Panc1 (cell line): ENCODE data around the gene PDS5A. TPM values are rescaled to one million over a fixed set of nuclear protein-coding genes. Genes with fewer than 3 reads are reported as not detected.

Experiments
- ATAC-seq: fragments of 200-7000 bp; cut with Tn5 transposase; 2 replicates; pipeline ENCODE4 v1.9.1; 2020; ENCODE audit warnings: mild to moderate bottlenecking, moderate library complexity
- BruUV-seq: library from RNA; stranded (reverse); fragments of 400-500 nt; replicated peaks from 2 replicates; lab custom pipeline; 2021; lab: Mats Ljungman, UMichigan
- CTCF ChIA-PET: fragments of 300-600 bp; sonication (Branson Sonifier 250); formaldehyde crosslinking; loops from one replicate; lab custom pipeline; 2022; ENCODE audit warnings: antibody characterized with exemption; lab: Charles Lee
- POLR2A ChIA-PET: fragments of 300-600 bp; sonication (Branson Sonifier 250); formaldehyde crosslinking; loops from one replicate; lab custom pipeline; 2022; ENCODE audit warnings: antibody characterized with exemption; lab: Charles Lee
- DNase-seq: peaks from one replicate; pipeline ENCODE4 v3.0.0-alpha.2; 2010; ENCODE audit warnings: low read depth, low spot score
- H3K27ac ChIP-seq: 2 replicates; pipeline ENCODE4 v1.5.1; 2011; ENCODE audit warnings: mild to moderate bottlenecking, low read length, inconsistent platforms
- H3K27me3 ChIP-seq: fragments of 200-500 bp; sonication (Bioruptor generic); 2 replicates; pipeline ENCODE4 v1.6.0; 2014; ENCODE audit warnings: low read length, inconsistent platforms; ENCODE audit not compliant: control insufficient read depth, insufficient read depth
- H3K36me3 ChIP-seq: fragments of 200-500 bp; sonication (Bioruptor generic); 2 replicates; pipeline ENCODE4 v1.5.1; 2014; ENCODE audit warnings: inconsistent platforms, mild to moderate bottlenecking, low read length, moderate library complexity; ENCODE audit not compliant: control insufficient read depth, insufficient read depth
- H3K4me1 ChIP-seq: 2 replicates; pipeline ENCODE4 v1.5.1; 2011; ENCODE audit warnings: inconsistent platforms, mild to moderate bottlenecking, low read length, moderate library complexity; ENCODE audit not compliant: control insufficient read depth, insufficient read depth
- H3K4me3 ChIP-seq, 2 experiments: 2 replicates each; pipeline ENCODE4 v1.5.1; 2011 to 2012; ENCODE audit warnings: low read depth in 2 of 2, low read length in 2 of 2, mild to moderate bottlenecking in 2 of 2, inconsistent platforms in 1 of 2, moderate library complexity in 1 of 2
- H3K9me3 ChIP-seq: fragments of 200-500 bp; sonication (Bioruptor generic); 2 replicates; pipeline ENCODE4 v1.5.1; 2014; ENCODE audit warnings: low read depth, mild to moderate bottlenecking, inconsistent platforms, low read length, moderate library complexity; ENCODE audit not compliant: control insufficient read depth, insufficient read depth
- POLR2AphosphoS5 ChIP-seq: IDR thresholded peaks from 2 replicates; pipeline ENCODE4 v1.6.1; 2012; ENCODE audit warnings: mild to moderate bottlenecking, low read depth, low read length, moderate library complexity
- SIN3A ChIP-seq: IDR thresholded peaks from 2 replicates; pipeline ENCODE4 v1.6.1; 2012; ENCODE audit warnings: low read depth, mild to moderate bottlenecking, low read length, moderate library complexity, borderline replicate concordance; ENCODE audit not compliant: insufficient read depth
- TCF7L2 ChIP-seq: IDR thresholded peaks from 2 replicates; pipeline ENCODE4 v1.6.1; 2011; ENCODE audit warnings: mild to moderate bottlenecking, low read depth, low read length, inconsistent platforms
- in situ Hi-C: cut with HindIII; loops from 2 replicates; pipeline ENCODE4 v1.10.0; 2016; ENCODE audit warnings: low sequenced_read_pairs, low pct_unique_long_range_greater_than_20kb
- intact Hi-C: fragments of 100-400 bp; cut with micrococcal nuclease; formaldehyde crosslinking; loops from one replicate; pipeline ENCODE4 v1.10.0; 2022; ENCODE audit not compliant: unreplicated experiment
- total RNA-seq: library from RNA; stranded (reverse); gene quantifications from one replicate; pipeline ENCODE4 v1.2.1, GENCODE V29; 2021; ENCODE audit not compliant: unreplicated experiment
- TF ChIP-seq, protein P1 (sequence below), 2 experiments: IDR thresholded peaks; 2 replicates each; pipeline ENCODE4 v1.6.1; 2011 to 2012; ENCODE audit warnings: low read depth in 2 of 2, control low read depth in 1 of 2, low read length in 1 of 2, mild to moderate bottlenecking in 1 of 2, moderate library complexity in 1 of 2; ENCODE audit not compliant: insufficient read depth in 1 of 2
- TF ChIP-seq, protein P2 (sequence below): fragments of 450-650 bp; IDR thresholded peaks from 2 replicates; pipeline ENCODE4 v1.5.1; 2017; ENCODE audit warnings: mild to moderate bottlenecking

PDS5A gene
- total RNA-seq, 1 experiment from 2014 or later = 69.2 TPM

DNA sequence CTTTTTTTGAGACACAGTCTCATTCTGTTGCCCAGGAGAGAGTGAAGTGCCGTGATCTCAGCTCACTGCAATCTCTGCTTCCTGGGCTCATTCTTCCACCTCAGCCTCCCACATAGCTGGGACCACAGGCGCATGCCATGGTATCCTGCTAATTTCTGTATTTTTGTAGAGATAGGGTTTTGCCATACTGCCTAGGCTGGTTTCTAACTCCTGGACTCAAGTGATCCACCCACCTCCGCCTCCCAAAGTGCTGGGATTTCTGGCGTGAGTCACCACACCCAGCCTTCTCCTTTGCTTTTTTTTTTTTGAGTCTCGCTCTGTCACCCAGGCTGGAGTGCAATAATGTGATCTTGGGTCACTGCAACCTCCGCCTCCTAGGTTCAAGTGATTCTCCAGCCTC lies 94.1 kb downstream of the PDS5A start:
- H3K27me3 ChIP-seq = no peaks in the 10 kb centered on the region
- H3K27ac ChIP-seq = no peak overlapping the region
- DNase-seq (no peak), ATAC-seq (no peak)
- H3K9me3 ChIP-seq = no peaks in the 10 kb centered on the region
- H3K36me3 ChIP-seq = peaks cover 14% of the 10 kb centered on the region; the same call in 1 of the 2 replicates
- ChIA-PET CTCF (no interaction called here), POLR2A (no interaction called here)
- no peak for TF ChIP-seq TCF7L2
- TF ChIP-seq, protein P1, sequence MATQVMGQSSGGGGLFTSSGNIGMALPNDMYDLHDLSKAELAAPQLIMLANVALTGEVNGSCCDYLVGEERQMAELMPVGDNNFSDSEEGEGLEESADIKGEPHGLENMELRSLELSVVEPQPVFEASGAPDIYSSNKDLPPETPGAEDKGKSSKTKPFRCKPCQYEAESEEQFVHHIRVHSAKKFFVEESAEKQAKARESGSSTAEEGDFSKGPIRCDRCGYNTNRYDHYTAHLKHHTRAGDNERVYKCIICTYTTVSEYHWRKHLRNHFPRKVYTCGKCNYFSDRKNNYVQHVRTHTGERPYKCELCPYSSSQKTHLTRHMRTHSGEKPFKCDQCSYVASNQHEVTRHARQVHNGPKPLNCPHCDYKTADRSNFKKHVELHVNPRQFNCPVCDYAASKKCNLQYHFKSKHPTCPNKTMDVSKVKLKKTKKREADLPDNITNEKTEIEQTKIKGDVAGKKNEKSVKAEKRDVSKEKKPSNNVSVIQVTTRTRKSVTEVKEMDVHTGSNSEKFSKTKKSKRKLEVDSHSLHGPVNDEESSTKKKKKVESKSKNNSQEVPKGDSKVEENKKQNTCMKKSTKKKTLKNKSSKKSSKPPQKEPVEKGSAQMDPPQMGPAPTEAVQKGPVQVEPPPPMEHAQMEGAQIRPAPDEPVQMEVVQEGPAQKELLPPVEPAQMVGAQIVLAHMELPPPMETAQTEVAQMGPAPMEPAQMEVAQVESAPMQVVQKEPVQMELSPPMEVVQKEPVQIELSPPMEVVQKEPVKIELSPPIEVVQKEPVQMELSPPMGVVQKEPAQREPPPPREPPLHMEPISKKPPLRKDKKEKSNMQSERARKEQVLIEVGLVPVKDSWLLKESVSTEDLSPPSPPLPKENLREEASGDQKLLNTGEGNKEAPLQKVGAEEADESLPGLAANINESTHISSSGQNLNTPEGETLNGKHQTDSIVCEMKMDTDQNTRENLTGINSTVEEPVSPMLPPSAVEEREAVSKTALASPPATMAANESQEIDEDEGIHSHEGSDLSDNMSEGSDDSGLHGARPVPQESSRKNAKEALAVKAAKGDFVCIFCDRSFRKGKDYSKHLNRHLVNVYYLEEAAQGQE (IDR thresholded peaks at IDR 0.05; ENCODE audit: insufficient read depth in 1 of 2, low read depth in 2 of 2, low read length in 1 of 2) = no peak
- no peak for TF ChIP-seq POLR2AphosphoS5
- TF ChIP-seq, protein P2, sequence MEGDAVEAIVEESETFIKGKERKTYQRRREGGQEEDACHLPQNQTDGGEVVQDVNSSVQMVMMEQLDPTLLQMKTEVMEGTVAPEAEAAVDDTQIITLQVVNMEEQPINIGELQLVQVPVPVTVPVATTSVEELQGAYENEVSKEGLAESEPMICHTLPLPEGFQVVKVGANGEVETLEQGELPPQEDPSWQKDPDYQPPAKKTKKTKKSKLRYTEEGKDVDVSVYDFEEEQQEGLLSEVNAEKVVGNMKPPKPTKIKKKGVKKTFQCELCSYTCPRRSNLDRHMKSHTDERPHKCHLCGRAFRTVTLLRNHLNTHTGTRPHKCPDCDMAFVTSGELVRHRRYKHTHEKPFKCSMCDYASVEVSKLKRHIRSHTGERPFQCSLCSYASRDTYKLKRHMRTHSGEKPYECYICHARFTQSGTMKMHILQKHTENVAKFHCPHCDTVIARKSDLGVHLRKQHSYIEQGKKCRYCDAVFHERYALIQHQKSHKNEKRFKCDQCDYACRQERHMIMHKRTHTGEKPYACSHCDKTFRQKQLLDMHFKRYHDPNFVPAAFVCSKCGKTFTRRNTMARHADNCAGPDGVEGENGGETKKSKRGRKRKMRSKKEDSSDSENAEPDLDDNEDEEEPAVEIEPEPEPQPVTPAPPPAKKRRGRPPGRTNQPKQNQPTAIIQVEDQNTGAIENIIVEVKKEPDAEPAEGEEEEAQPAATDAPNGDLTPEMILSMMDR = no peak
- no peak for TF ChIP-seq SIN3A
- no peak overlapping the region for H3K4me3 ChIP-seq
- intact Hi-C loops (no loop called here), in situ Hi-C loops (no loop called here)
- H3K4me1 ChIP-seq = no peaks in the 10 kb centered on the region
- BruUV-seq = no TSS peak

DNA sequence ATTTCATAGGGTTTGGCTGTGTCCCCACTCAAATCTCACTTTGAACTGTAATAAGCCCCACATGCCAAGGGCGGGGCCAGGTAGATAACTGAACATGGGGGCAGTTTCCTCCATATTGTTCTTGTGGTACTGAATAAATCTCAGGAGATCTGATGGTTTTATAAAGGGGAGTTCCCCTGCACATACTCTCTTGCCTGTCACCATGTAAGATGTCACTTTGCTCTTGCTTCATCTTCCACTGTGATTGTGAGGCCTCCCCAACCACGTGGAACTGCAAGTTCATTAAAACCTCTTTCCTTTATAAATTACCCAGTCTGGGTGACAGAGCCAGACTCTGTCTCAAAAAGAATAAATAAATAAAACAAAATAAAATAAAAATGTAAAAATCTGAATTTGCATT lies 95.9 kb downstream of the PDS5A start:
- CTCF ChIA-PET = no interaction called here

More for the DNA sequence above, 95.9 kb downstream of the PDS5A start:
- Histone ChIP-seq H3K4me3 (no peak overlapping the region), H3K9me3 (no peaks in the 10 kb centered on the region), H3K4me1 (no peaks in the 10 kb centered on the region), H3K36me3 (peaks cover 17% of the 10 kb centered on the region; the same call in 1 of the 2 replicates), H3K27me3 (no peaks in the 10 kb centered on the region), H3K27ac (no peak overlapping the region)
- no peak for DNase-seq
- POLR2A ChIA-PET = no interaction called here
- in situ Hi-C loops = no loop called here
- no TSS peak for BruUV-seq
- TF ChIP-seq, protein P1 (IDR thresholded peaks at IDR 0.05; ENCODE audit: insufficient read depth in 1 of 2, low read depth in 2 of 2, low read length in 1 of 2) = no peak
- TF ChIP-seq, protein P2 = no peak
- no peak for TF ChIP-seq TCF7L2
- TF ChIP-seq POLR2AphosphoS5 = no peak
- no peak for TF ChIP-seq SIN3A
- no peak for ATAC-seq
- intact Hi-C loops = no loop called here
